HepG2 (cell line): ENCODE data around the gene GMPPA. TPM values are rescaled to one million over a fixed set of nuclear protein-coding genes. Genes with fewer than 3 reads are reported as not detected.
A peak's percentile ranks its signal among the peaks of the same experiment; 100 is the strongest.

Source experiments
- ATM ChIP-seq: fragments of 450-650 bp; IDR thresholded peaks from 2 replicates; pipeline ENCODE4 v1.7.1; 2017; ENCODE audit warnings: mild to moderate bottlenecking, borderline replicate concordance
- FOXP1 ChIP-seq, 2 experiments: fragments of 450-650 bp in 1 of 2; IDR thresholded peaks; 2 replicates each; pipeline ENCODE4 v1.6.1; 2017 to 2018; ENCODE audit warnings: antibody characterized with exemption in 1 of 2
- GABPB1 ChIP-seq: IDR thresholded peaks from 2 replicates; pipeline ENCODE4 v1.6.1; 2016; ENCODE audit warnings: mild to moderate bottlenecking, missing genetic modification reagents, moderate library complexity, missing compliant biosample characterization
- HDAC2 ChIP-seq: sonication (generic); formaldehyde crosslinking; IDR thresholded peaks from 2 replicates; pipeline ENCODE4 v1.4.0; 2020; ENCODE audit warnings: missing genetic modification reagents
- HNF4G ChIP-seq, 2 experiments: sonication (generic) in 1 of 2; formaldehyde crosslinking in 1 of 2; IDR thresholded peaks; 2 replicates each; pipeline versions ENCODE4 v1.4.0 to v1.6.1; 2011 to 2020; ENCODE audit warnings: borderline replicate concordance in 2 of 2, low read depth in 2 of 2, mild to moderate bottlenecking in 2 of 2, low read length in 1 of 2, missing genetic modification reagents in 1 of 2, moderate library complexity in 1 of 2
- MTA1 ChIP-seq: sonication (generic); formaldehyde crosslinking; IDR thresholded peaks from 2 replicates; pipeline ENCODE4 v1.4.0; 2020; ENCODE audit warnings: missing genetic modification reagents, mild to moderate bottlenecking, borderline replicate concordance
- NR2F6 ChIP-seq, 2 experiments: IDR thresholded peaks; 2 replicates each; pipeline ENCODE4 v1.6.1; 2016; ENCODE audit warnings: antibody characterized with exemption in 1 of 2, mild to moderate bottlenecking in 1 of 2
- SOX6 ChIP-seq, 2 experiments: fragments of 450-650 bp in 1 of 2; sonication (generic) in 1 of 2; formaldehyde crosslinking in 1 of 2; IDR thresholded peaks; 2 replicates each; pipeline versions ENCODE4 v1.4.0 to v1.6.1; 2017 to 2020; ENCODE audit warnings: antibody characterized with exemption in 1 of 2, mild to moderate bottlenecking in 1 of 2, missing genetic modification reagents in 1 of 2
- TSC22D2 ChIP-seq: sonication (generic); formaldehyde crosslinking; IDR thresholded peaks from 2 replicates; pipeline ENCODE4 v1.5.1; 2020; ENCODE audit warnings: missing genetic modification reagents, mild to moderate bottlenecking, borderline replicate concordance
- ZBTB7B ChIP-seq: sonication (generic); formaldehyde crosslinking; IDR thresholded peaks from 2 replicates; pipeline ENCODE4 v1.4.0; 2020; ENCODE audit warnings: missing genetic modification reagents
- ZMAT3 ChIP-seq: sonication (generic); formaldehyde crosslinking; conservative IDR thresholded peaks from 2 replicates; pipeline ENCODE4 v1.7.0; 2021; ENCODE audit warnings: missing genetic modification reagents
- ZNF138 ChIP-seq: sonication (generic); formaldehyde crosslinking; IDR thresholded peaks from 2 replicates; pipeline ENCODE4 v1.5.0; 2020; ENCODE audit warnings: mild to moderate bottlenecking, low read depth, missing genetic modification reagents
- ZNF34 ChIP-seq: sonication (generic); formaldehyde crosslinking; IDR thresholded peaks from 2 replicates; pipeline ENCODE4 v1.4.0; 2020; ENCODE audit warnings: mild to moderate bottlenecking, missing genetic modification reagents, borderline replicate concordance
- ZNF644 ChIP-seq: IDR thresholded peaks from 2 replicates; pipeline ENCODE4 v1.6.1; 2016; ENCODE audit warnings: low read depth
- polyA plus RNA-seq, 8 experiments: library from polyadenylated mRNA; depleted of rRNA in 3 of 8; stranded (reverse) in 7 of 8; unstranded in 1 of 8; fragments of >200 nt; fragmentation: Illumina TruSeq in 4 of 8; extraction: Trizol in 4 of 8; gene quantifications; 2 replicates each; pipeline versions ENCODE4 v1.2.1 to v1.2.3, GENCODE V29; 2011 to 2016; ENCODE audit warnings: low read depth in 4 of 8, missing spikeins in 1 of 8, mixed read lengths in 1 of 8; ENCODE audit not compliant: insufficient read depth in 1 of 8
- total RNA-seq, 5 experiments: library from RNA; depleted of rRNA; stranded (reverse); fragments of >200 nt; fragmentation: Illumina TruSeq; extraction: Trizol; gene quantifications; 2 replicates each; pipeline ENCODE4 v1.2.3, GENCODE V29; 2016; ENCODE audit warnings: low read depth in 1 of 5
- TF ChIP-seq, protein P1 (sequence below): IDR thresholded peaks from 2 replicates; pipeline ENCODE4 v1.6.1; 2016; ENCODE audit warnings: missing compliant biosample characterization, missing genetic modification reagents, borderline replicate concordance
- TF ChIP-seq, protein P2 (sequence below): IDR thresholded peaks from 2 replicates; pipeline ENCODE4 v1.6.1; 2016; ENCODE audit warnings: low read depth
- TF ChIP-seq, protein P3 (sequence below): sonication (generic); formaldehyde crosslinking; IDR thresholded peaks from 2 replicates; pipeline ENCODE4 v1.5.1; 2020; ENCODE audit warnings: mild to moderate bottlenecking, missing genetic modification reagents, moderate library complexity
- TF ChIP-seq, protein P4 (sequence below): sonication (generic); formaldehyde crosslinking; IDR thresholded peaks from 2 replicates; pipeline ENCODE4 v1.5.1; 2020; ENCODE audit warnings: mild to moderate bottlenecking, missing genetic modification reagents
- TF ChIP-seq, protein P5 (sequence below): sonication (generic); formaldehyde crosslinking; IDR thresholded peaks from 2 replicates; pipeline ENCODE4 v1.4.0; 2020; ENCODE audit warnings: missing genetic modification reagents

The GMPPA gene
- total and polyA plus RNA-seq, 2 of the 13 experiments (the other 11 are each of a cell fraction or from before 2014, with no cell fraction given) = 81.1 to 106 TPM

DNA sequence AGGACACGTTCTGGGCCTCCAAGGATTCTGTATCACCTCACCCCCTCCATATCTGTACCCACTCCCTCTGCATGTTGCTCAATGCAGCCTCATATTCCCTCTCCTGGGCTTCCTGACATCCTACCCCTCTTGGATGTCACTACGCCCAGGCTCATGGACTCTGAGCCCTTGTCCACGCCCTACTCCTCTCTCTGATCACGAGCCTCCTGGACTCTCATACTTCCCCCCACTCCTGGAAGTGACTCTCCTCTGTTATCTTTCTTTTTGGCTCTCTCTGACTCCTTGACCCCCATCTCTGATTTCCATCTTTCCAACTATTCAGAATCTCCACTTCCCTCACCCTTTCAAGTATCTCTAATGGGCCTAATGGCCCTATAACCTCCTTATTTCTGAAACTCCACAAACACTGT lies 47.3 kb downstream of the GMPPA start (continued):
- TF ChIP-seq, protein P1, sequence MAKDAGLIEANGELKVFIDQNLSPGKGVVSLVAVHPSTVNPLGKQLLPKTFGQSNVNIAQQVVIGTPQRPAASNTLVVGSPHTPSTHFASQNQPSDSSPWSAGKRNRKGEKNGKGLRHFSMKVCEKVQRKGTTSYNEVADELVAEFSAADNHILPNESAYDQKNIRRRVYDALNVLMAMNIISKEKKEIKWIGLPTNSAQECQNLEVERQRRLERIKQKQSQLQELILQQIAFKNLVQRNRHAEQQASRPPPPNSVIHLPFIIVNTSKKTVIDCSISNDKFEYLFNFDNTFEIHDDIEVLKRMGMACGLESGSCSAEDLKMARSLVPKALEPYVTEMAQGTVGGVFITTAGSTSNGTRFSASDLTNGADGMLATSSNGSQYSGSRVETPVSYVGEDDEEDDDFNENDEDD (CRISPR knock-in tag) = no peak
- peak; percentile 85 for TF ChIP-seq HNF4G (IDR thresholded peaks at IDR 0.05; ENCODE audit: borderline replicate concordance, low read depth, low read length)
- TF ChIP-seq HNF4G (CRISPR knock-in tag; IDR thresholded peaks at IDR 0.05; ENCODE audit: borderline replicate concordance, low read depth) = peak; percentile 83; the same call in 1 of the 2 replicates
- peak; percentile 31; the same call in 1 of the 2 replicates for TF ChIP-seq MTA1 (CRISPR knock-in tag)
- TF ChIP-seq, protein P2, sequence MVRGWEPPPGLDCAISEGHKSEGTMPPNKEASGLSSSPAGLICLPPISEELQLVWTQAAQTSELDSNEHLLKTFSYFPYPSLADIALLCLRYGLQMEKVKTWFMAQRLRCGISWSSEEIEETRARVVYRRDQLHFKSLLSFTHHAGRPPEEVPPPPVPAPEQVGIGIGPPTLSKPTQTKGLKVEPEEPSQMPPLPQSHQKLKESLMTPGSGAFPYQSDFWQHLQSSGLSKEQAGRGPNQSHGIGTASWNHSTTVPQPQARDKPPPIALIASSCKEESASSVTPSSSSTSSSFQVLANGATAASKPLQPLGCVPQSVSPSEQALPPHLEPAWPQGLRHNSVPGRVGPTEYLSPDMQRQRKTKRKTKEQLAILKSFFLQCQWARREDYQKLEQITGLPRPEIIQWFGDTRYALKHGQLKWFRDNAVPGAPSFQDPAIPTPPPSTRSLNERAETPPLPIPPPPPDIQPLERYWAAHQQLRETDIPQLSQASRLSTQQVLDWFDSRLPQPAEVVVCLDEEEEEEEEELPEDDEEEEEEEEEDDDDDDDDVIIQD (CRISPR knock-in tag) = peak; percentile 57; the same call in 1 of the 2 replicates
- no peak for TF ChIP-seq SOX6 (IDR thresholded peaks at IDR 0.05)
- peak; percentile 75; the same call in 1 of the 2 replicates for TF ChIP-seq SOX6 (CRISPR knock-in tag; IDR thresholded peaks at IDR 0.05)
- 0 out of 2 replicates have a peak, but pooled peaks have one; percentile 60 for TF ChIP-seq TSC22D2 (CRISPR knock-in tag)
- no peak for TF ChIP-seq ZNF34 (CRISPR knock-in tag)
- TF ChIP-seq ZNF138 (CRISPR knock-in tag) = no peak
- peak; percentile 76 for TF ChIP-seq NR2F6 (IDR thresholded peaks at IDR 0.05)
- TF ChIP-seq NR2F6 (CRISPR knock-in tag; IDR thresholded peaks at IDR 0.05) = peak; percentile 80
- TF ChIP-seq FOXP1 (IDR thresholded peaks at IDR 0.05) = no peak
- TF ChIP-seq FOXP1 (CRISPR knock-in tag; IDR thresholded peaks at IDR 0.05) = 0 out of 2 replicates have a peak, but pooled peaks have one; percentile 54
- no peak for TF ChIP-seq ZMAT3 (CRISPR knock-in tag)
- TF ChIP-seq, protein P3, sequence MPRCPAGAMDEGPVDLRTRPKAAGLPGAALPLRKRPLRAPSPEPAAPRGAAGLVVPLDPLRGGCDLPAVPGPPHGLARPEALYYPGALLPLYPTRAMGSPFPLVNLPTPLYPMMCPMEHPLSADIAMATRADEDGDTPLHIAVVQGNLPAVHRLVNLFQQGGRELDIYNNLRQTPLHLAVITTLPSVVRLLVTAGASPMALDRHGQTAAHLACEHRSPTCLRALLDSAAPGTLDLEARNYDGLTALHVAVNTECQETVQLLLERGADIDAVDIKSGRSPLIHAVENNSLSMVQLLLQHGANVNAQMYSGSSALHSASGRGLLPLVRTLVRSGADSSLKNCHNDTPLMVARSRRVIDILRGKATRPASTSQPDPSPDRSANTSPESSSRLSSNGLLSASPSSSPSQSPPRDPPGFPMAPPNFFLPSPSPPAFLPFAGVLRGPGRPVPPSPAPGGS (CRISPR knock-in tag) = no peak
- TF ChIP-seq GABPB1 (CRISPR knock-in tag) = peak; percentile 57
- TF ChIP-seq, protein P4, sequence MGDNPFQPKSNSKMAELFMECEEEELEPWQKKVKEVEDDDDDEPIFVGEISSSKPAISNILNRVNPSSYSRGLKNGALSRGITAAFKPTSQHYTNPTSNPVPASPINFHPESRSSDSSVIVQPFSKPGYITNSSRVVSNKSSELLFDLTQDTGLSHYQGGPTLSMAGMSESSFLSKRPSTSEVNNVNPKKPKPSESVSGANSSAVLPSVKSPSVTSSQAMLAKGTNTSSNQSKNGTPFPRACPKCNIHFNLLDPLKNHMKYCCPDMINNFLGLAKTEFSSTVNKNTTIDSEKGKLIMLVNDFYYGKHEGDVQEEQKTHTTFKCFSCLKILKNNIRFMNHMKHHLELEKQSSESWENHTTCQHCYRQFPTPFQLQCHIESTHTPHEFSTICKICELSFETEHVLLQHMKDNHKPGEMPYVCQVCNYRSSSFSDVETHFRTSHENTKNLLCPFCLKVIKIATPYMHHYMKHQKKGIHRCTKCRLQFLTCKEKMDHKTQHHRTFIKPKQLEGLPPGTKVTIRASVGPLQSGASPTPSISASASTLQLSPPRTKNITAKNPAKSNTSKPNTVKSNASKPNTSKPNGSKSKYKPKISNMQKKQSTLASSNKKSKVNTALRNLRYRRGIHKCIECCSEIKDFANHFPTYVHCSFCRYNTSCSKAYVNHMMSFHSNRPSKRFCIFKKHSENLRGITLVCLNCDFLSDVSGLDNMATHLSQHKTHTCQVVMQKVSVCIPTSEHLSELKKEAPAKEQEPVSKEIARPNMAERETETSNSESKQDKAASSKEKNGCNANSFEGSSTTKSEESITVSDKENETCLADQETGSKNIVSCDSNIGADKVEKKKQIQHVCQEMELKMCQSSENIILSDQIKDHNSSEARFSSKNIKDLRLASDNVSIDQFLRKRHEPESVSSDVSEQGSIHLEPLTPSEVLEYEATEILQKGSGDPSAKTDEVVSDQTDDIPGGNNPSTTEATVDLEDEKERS (CRISPR knock-in tag) = no peak
- TF ChIP-seq ZNF644 (CRISPR knock-in tag) = peak; percentile 74
- TF ChIP-seq ATM = no peak
- peak; percentile 77 for TF ChIP-seq HDAC2
- peak; percentile 55; the same call in 1 of the 2 replicates for TF ChIP-seq ZBTB7B (CRISPR knock-in tag)
- TF ChIP-seq, protein P5, sequence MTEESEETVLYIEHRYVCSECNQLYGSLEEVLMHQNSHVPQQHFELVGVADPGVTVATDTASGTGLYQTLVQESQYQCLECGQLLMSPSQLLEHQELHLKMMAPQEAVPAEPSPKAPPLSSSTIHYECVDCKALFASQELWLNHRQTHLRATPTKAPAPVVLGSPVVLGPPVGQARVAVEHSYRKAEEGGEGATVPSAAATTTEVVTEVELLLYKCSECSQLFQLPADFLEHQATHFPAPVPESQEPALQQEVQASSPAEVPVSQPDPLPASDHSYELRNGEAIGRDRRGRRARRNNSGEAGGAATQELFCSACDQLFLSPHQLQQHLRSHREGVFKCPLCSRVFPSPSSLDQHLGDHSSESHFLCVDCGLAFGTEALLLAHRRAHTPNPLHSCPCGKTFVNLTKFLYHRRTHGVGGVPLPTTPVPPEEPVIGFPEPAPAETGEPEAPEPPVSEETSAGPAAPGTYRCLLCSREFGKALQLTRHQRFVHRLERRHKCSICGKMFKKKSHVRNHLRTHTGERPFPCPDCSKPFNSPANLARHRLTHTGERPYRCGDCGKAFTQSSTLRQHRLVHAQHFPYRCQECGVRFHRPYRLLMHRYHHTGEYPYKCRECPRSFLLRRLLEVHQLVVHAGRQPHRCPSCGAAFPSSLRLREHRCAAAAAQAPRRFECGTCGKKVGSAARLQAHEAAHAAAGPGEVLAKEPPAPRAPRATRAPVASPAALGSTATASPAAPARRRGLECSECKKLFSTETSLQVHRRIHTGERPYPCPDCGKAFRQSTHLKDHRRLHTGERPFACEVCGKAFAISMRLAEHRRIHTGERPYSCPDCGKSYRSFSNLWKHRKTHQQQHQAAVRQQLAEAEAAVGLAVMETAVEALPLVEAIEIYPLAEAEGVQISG (CRISPR knock-in tag) = peak; percentile 72
